Keratinocyte (primary cell): ENCODE results near the gene LRRC9. TPM values are rescaled to one million over a fixed set of nuclear protein-coding genes. Genes with fewer than 3 reads are reported as not detected.

ENCODE experiments used
- DNase-seq: peaks from one replicate; pipeline ENCODE4 v3.0.0-alpha.2; 2011; ENCODE audit warnings: low read depth, missing footprints, low spot score
- FAIRE-seq: peaks from 2 replicates; lab custom pipeline; 2011; peaks lifted over from hg19 to GRCh38; lab: Jason Lieb, UNC
- H2AFZ ChIP-seq: 2 replicates; pipeline ENCODE4 v1.6.0; 2012; ENCODE audit warnings: low read length, control low read depth, inconsistent platforms; ENCODE audit not compliant: control insufficient read depth
- H3K27ac ChIP-seq: 2 replicates; pipeline ENCODE4 v1.5.1; 2011; ENCODE audit warnings: low read length; ENCODE audit not compliant: control insufficient read depth, insufficient read depth
- H3K27me3 ChIP-seq: 3 replicates; pipeline ENCODE4 v1.6.0; 2011; ENCODE audit warnings: low read length; ENCODE audit not compliant: control insufficient read depth, insufficient read depth; ENCODE audit errors: extremely low read depth
- H3K36me3 ChIP-seq, 2 experiments: 2 replicates in 1 of 2; 3 replicates in 1 of 2; pipeline ENCODE4 v1.5.1; 2011; ENCODE audit warnings: low read length in 2 of 2, mild to moderate bottlenecking in 1 of 2; ENCODE audit not compliant: control insufficient read depth in 2 of 2, insufficient read depth in 2 of 2; ENCODE audit errors: extremely low read depth in 1 of 2
- H3K4me1 ChIP-seq: 3 replicates; pipeline ENCODE4 v1.5.1; 2011; ENCODE audit warnings: low read length; ENCODE audit not compliant: control insufficient read depth, insufficient read depth; ENCODE audit errors: extremely low read depth
- H3K4me2 ChIP-seq: 3 replicates; pipeline ENCODE4 v1.6.0; 2011; ENCODE audit warnings: low read depth, low read length; ENCODE audit not compliant: control insufficient read depth, insufficient read depth; ENCODE audit errors: extremely low read depth
- H3K4me3 ChIP-seq, 3 experiments: fragments of 200-600 bp in 1 of 3; sonication (generic) in 1 of 3; 2 replicates in 2 of 3; 3 replicates in 1 of 3; pipeline ENCODE4 v1.5.1; 2011 to 2016; ENCODE audit warnings: low read length in 3 of 3, mild to moderate bottlenecking in 3 of 3, control low read depth in 2 of 3, inconsistent platforms in 1 of 3, low read depth in 1 of 3, mixed read lengths in 1 of 3, mixed run types in 1 of 3, moderate library complexity in 1 of 3; ENCODE audit not compliant: control insufficient read depth in 2 of 3, insufficient read depth in 2 of 3; ENCODE audit errors: extremely low read depth in 1 of 3
- H3K79me2 ChIP-seq: 2 replicates; pipeline ENCODE4 v1.6.0; 2012; ENCODE audit warnings: low read length; ENCODE audit not compliant: control insufficient read depth, insufficient read depth
- H3K9ac ChIP-seq: 3 replicates; pipeline ENCODE4 v1.6.0; 2011; ENCODE audit warnings: low read length; ENCODE audit not compliant: control insufficient read depth, insufficient read depth; ENCODE audit errors: extremely low read depth
- H3K9me1 ChIP-seq: 3 replicates; pipeline ENCODE4 v1.6.0; 2011; ENCODE audit warnings: low read length; ENCODE audit not compliant: control insufficient read depth, insufficient read depth; ENCODE audit errors: extremely low read depth
- H3K9me3 ChIP-seq: 2 replicates; pipeline ENCODE4 v1.5.1; 2012; ENCODE audit warnings: low read depth, low read length; ENCODE audit not compliant: control insufficient read depth
- H4K20me1 ChIP-seq: 3 replicates; pipeline ENCODE4 v1.6.0; 2011; ENCODE audit warnings: low read length; ENCODE audit not compliant: control insufficient read depth, insufficient read depth; ENCODE audit errors: extremely low read depth
- CTCF ChIP-seq, 3 experiments: IDR thresholded peaks in 1 of 3; conservative IDR thresholded peaks in 1 of 3; optimal IDR thresholded peaks in 1 of 3; 2 replicates in 2 of 3; 3 replicates in 1 of 3; pipeline versions ENCODE3 to v1.5.1; 2011; ENCODE audit warnings: low read length in 3 of 3, mild to moderate bottlenecking in 3 of 3, moderate library complexity in 2 of 3, control low read depth in 1 of 3, inconsistent platforms in 1 of 3; ENCODE audit not compliant: insufficient read depth in 2 of 3; ENCODE audit errors: extremely low read depth in 1 of 3
- EZH2 ChIP-seq: IDR thresholded peaks from one replicate; pipeline ENCODE4 v1.6.1; 2012; ENCODE audit warnings: inconsistent platforms, mild to moderate bottlenecking, low read length, moderate library complexity
- dilution Hi-C: fragments of 300-500 bp; cut with MboI; formaldehyde crosslinking; loops from one replicate; pipeline ENCODE4 v1.7.0; 2020; ENCODE audit warnings: low sequenced_read_pairs; ENCODE audit not compliant: extremely low pct_ligation_motif_present
- polyA plus RNA-seq, 5 experiments: library from polyadenylated mRNA; depleted of rRNA in 3 of 5; stranded (reverse) in 3 of 5; stranded (forward) in 1 of 5; unstranded in 1 of 5; fragments of >200 nt; gene quantifications; 1 replicate in 1 of 5; 2 replicates in 3 of 5; 3 replicates in 1 of 5; pipeline versions ENCODE4 v1.2.1 to v1.2.3, GENCODE V29; 2011 to 2012; ENCODE audit warnings: missing spikeins in 2 of 5, low read depth in 1 of 5, low replicate concordance in 1 of 5

Gene LRRC9
- polyA plus RNA-seq, 1 donor (not counting 4 experiments of a cell fraction or from before 2014, with no cell fraction given) = not detected

GRCh38 chr14:59931237-59931636 lies 11.3 kb downstream of the LRRC9 start:
- no peak for TF ChIP-seq EZH2
- no peak for TF ChIP-seq CTCF (optimal IDR thresholded peaks at IDR 0.05 in 1 of 3, IDR thresholded peaks at IDR 0.05 in 1 of 3, conservative IDR thresholded peaks at IDR 0.05 in 1 of 3; ENCODE audit: extremely low read depth in 1 of 3, insufficient read depth in 2 of 3, low read length in 3 of 3)
- no peak overlapping the region for H3K27ac ChIP-seq
- H3K9me3 ChIP-seq = no peaks in the 10 kb centered on the region
- FAIRE-seq (no peak), DNase-seq (no peak)
- H3K36me3 ChIP-seq = no peaks in the 10 kb centered on the region
- H3K79me2 ChIP-seq = no peaks in the 10 kb centered on the region
- no peaks in the 10 kb centered on the region for H4K20me1 ChIP-seq
- no peaks in the 10 kb centered on the region for H3K27me3 ChIP-seq
- no peak overlapping the region for H3K9ac ChIP-seq
- H2AFZ ChIP-seq = no peak overlapping the region
- H3K4me3 ChIP-seq = no peak overlapping the region
- H3K9me1 ChIP-seq = no peaks in the 10 kb centered on the region
- dilution Hi-C loops = no loop called here
- H3K4me2 ChIP-seq = no peak overlapping the region
- H3K4me1 ChIP-seq = no peaks in the 10 kb centered on the region

- no peaks in the 10 kb centered on the region for H3K27me3 ChIP-seq
- TF ChIP-seq EZH2 (no peak), CTCF (optimal IDR thresholded peaks at IDR 0.05 in 1 of 3, IDR thresholded peaks at IDR 0.05 in 1 of 3, conservative IDR thresholded peaks at IDR 0.05 in 1 of 3; ENCODE audit: extremely low read depth in 1 of 3, insufficient read depth in 2 of 3, low read length in 3 of 3) (no peak)
- no peak overlapping the region for H2AFZ ChIP-seq
- no peak overlapping the region for H3K4me3 ChIP-seq
- H3K9ac ChIP-seq = no peak overlapping the region
- H3K27ac ChIP-seq = no peak overlapping the region
- no peaks in the 10 kb centered on the region for H4K20me1 ChIP-seq
- FAIRE-seq (no peak), DNase-seq (no peak)
- dilution Hi-C loops = no loop called here
- no peaks in the 10 kb centered on the region for H3K79me2 ChIP-seq
- H3K4me2 ChIP-seq = no peak overlapping the region
- H3K36me3 ChIP-seq = no peaks in the 10 kb centered on the region
- H3K9me3 ChIP-seq = no peaks in the 10 kb centered on the region
- no peaks in the 10 kb centered on the region for H3K9me1 ChIP-seq
- no peaks in the 10 kb centered on the region for H3K4me1 ChIP-seq
Measured at GRCh38 chr14:59936145-59936544, 16.2 kb downstream of the LRRC9 start.
